OCI-LY1 (cell line): ENCODE measurements around the gene ZBTB42.
A peak's percentile ranks its signal among the peaks of the same experiment; 100 is the strongest.

Experiments used
- CTCF ChIP-seq: fragments of 200-600 bp; sonication (generic), shearing (Covaris generic); IDR thresholded peaks from 2 replicates; pipeline ENCODE4 v1.5.1; 2017; ENCODE audit warnings: mild to moderate bottlenecking, antibody characterized with exemption, low read length, moderate library complexity, mixed read lengths
- EZH2 ChIP-seq: fragments of 200-600 bp; sonication (generic), shearing (Covaris generic); IDR thresholded peaks from 2 replicates; pipeline ENCODE4 v1.8.0; 2017; ENCODE audit warnings: borderline replicate concordance, mixed run types, mild to moderate bottlenecking, antibody characterized with exemption, low read length, moderate library complexity, mixed read lengths

DNA sequence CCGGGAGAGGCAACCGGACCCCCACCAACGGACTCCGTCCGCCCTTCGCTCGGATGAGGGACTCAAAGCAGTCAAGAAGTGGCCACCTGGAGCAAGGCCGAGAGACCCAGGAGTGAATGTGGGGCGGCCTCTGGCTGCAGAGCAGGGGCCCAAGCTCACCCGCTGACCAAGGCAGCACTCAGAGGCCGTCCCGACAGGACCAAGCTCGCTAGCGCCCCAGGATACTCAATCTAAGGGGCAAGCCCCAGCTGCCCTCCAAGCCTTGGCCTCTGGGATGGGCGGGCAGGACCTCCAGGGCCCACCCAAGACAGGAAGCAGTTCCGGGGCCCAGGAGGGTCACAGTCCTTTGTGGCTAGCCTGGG lies 6.3 kb upstream of the ZBTB42 start:
- TF ChIP-seq CTCF (peak; percentile 19; the same call in 1 of the 2 replicates), EZH2 (no peak)
